MM.1S (cell line): ENCODE measurements around the gene TMIGD2.

ENCODE experiments used
- CTCF ChIP-seq: fragments of 300-600 bp; sonication (generic); IDR thresholded peaks from 2 replicates; pipeline ENCODE4 v1.5.1; 2016; ENCODE audit warnings: antibody characterized with exemption, low read length, mixed read lengths
- EZH2 ChIP-seq: fragments of 300-600 bp; sonication (generic); optimal IDR thresholded peaks from 2 replicates; pipeline ENCODE3; 2017; ENCODE audit warnings: low read depth, mild to moderate bottlenecking, antibody characterized with exemption, low read length, mixed read lengths
- EZH2phosphoT487 ChIP-seq: fragments of 300-600 bp; sonication (generic); IDR thresholded peaks from 2 replicates; pipeline ENCODE4 v1.6.1; 2018; ENCODE audit warnings: antibody characterized with exemption, low read length

GRCh38 chr19:4329858-4330257, 27.7 kb upstream of the TMIGD2 start:
- TF ChIP-seq EZH2phosphoT487 (no peak), CTCF (no peak), EZH2 (no peak)
